Measurements from ENCODE around the gene NPAS2. TPM values are rescaled to one million over a fixed set of nuclear protein-coding genes. Genes with fewer than 3 reads are reported as not detected.

Gene NPAS2
- polyA plus RNA-seq, 1 experiment: 13.5 TPM

DNA sequence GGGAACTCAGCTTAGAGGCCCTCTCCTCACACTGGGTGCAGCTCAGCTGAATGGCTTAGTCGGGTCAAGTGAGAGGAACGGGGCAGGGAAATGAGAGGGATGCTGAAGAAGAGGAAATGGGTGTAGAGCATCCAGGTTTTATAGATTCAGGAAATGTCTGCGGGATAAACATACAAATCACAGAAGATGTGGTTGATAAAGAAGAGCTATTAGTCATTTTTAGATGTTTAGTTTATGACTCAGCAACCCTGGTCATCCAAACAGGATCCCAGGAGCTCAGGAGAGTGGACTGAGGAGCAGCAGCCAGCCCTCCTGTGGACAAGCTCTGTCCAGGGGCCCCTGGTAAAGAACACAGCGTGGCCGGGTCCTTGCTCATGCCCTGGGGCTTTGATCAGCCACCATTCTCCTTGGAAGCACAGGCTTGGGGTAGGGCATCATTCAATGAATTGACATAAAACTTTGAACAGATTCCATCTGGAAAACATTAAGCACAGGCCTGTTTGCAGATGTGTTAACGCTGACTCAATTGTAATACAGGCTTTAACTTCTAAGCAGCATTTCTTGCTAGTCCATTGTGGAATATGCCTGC, 83.0 kb downstream of the NPAS2 start:
- POLR2A ChIA-PET: interaction anchor here (0.6 to 1.4 kb wide), 9 partner anchors 8 to 1222 kb away, joined by 3 to 9 read pairs (median 4); no protein-coding TSS in a partner anchor
- DNase-seq (ENCODE audit: low read depth, low spot score): peak; percentile 78
- TF ChIP-seq, protein P1, sequence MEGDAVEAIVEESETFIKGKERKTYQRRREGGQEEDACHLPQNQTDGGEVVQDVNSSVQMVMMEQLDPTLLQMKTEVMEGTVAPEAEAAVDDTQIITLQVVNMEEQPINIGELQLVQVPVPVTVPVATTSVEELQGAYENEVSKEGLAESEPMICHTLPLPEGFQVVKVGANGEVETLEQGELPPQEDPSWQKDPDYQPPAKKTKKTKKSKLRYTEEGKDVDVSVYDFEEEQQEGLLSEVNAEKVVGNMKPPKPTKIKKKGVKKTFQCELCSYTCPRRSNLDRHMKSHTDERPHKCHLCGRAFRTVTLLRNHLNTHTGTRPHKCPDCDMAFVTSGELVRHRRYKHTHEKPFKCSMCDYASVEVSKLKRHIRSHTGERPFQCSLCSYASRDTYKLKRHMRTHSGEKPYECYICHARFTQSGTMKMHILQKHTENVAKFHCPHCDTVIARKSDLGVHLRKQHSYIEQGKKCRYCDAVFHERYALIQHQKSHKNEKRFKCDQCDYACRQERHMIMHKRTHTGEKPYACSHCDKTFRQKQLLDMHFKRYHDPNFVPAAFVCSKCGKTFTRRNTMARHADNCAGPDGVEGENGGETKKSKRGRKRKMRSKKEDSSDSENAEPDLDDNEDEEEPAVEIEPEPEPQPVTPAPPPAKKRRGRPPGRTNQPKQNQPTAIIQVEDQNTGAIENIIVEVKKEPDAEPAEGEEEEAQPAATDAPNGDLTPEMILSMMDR (IDR thresholded peaks at IDR 0.05; ENCODE audit: low read depth, low read length): peak; percentile 44; the same call in 1 of the 2 replicates
- CTCF ChIA-PET: interaction anchor here (0.6 to 2.1 kb wide), 3 partner anchors 62 to 173 kb away, joined by 3 to 7 read pairs (median 5); no protein-coding TSS in a partner anchor
- Histone ChIP-seq H3K4me3 (ENCODE audit: low read depth, low read length) (no peak overlapping the region), H3K27ac (ENCODE audit: low read depth, low read length) (peak overlapping the region; percentile 88), H3K9me3 (ENCODE audit: control insufficient read depth, insufficient read depth, low read length) (no peaks in the 10 kb centered on the region), H3K27me3 (ENCODE audit: control insufficient read depth, insufficient read depth, low read length) (no peaks in the 10 kb centered on the region)

DNA sequence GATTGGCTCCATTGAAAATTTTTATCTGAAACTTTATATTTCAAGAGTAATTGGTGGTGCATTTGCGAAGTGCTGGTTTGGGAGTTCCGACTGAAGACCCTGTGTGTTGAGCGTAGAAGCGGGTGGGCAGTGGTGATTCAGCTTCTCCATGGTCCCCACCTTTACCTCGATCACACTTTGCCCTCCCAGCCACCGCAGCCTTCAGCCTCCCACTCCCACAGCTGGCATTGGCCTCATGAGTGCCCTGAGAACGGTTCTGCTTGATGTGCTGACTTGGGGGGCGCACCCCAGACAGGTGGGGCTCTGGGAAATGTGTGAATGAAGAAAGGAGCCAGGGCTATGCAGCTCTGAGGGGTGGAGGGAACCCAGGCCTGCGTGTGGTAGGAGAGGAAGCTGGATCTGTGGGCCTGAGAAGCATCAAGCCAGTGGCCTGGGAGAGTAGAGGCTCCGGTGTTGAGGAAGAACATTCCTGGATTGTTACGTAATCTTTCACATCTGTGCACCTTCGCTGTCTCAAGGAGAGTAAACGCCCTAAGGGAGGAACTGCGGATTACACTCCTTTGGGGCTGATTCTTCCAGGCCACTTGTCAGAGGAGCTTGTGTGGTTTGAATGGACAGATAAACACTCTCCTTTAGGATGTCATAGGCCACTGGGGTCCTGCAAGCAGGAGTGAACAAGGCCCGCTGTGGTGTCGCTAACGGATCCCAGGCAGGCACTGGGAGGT, 83.8 kb downstream of the NPAS2 start:
- ChIA-PET POLR2A (interaction anchor here (1.2 to 1.4 kb wide), 4 partner anchors 12 to 146 kb away, joined by 3 to 7 read pairs (median 4); no protein-coding TSS in a partner anchor), CTCF (interaction anchor here (1.3 to 2.1 kb wide), 2 partner anchors 82 to 173 kb away, joined by 3 to 7 read pairs; no protein-coding TSS in a partner anchor)
- no peak overlapping the region for H3K4me3 ChIP-seq (ENCODE audit: low read depth, low read length)
- peak overlapping the region; percentile 88 for H3K27ac ChIP-seq (ENCODE audit: low read depth, low read length)
- no peak for DNase-seq (ENCODE audit: low read depth, low spot score)
- no peaks in the 10 kb centered on the region for H3K27me3 ChIP-seq (ENCODE audit: control insufficient read depth, insufficient read depth, low read length)
- TF ChIP-seq, protein P1 (IDR thresholded peaks at IDR 0.05; ENCODE audit: low read depth, low read length): no peak
- no peaks in the 10 kb centered on the region for H3K9me3 ChIP-seq (ENCODE audit: control insufficient read depth, insufficient read depth, low read length)

DNA sequence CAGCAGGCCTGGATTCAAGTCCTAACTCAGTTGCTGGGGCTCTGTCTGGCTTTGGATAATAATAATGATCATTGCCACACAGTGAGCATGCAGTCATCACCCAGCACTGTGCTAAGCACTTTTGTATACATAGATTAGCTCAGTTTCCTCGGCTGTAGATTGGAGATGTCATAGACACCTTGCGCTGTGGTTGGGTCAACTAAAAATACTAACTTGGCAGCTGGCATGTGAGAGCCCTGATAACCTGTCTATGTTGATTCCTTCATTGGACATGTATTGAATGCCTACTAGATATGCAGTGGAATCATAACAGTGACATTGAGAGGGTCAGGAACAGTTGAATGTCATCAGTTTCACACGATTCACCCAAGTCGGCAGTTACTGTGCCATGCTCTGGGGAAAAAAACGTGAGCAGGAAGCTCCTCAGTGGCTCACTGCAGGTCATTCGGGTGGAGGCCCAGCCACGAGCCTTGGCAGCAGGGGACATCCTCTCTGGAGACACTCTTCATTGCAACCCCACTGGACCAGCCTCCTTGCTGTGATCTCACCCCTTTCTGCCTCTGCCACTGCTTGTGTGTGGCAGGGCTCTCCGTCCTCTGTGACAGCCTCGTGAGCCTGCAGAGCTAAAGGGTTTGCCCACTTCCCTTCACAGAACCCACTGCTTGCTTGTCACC, 85.3 kb downstream of the NPAS2 start:
- no peak overlapping the region for H3K4me3 ChIP-seq (ENCODE audit: low read depth, low read length)
- no peaks in the 10 kb centered on the region for H3K9me3 ChIP-seq (ENCODE audit: control insufficient read depth, insufficient read depth, low read length)
- TF ChIP-seq, protein P1 (IDR thresholded peaks at IDR 0.05; ENCODE audit: low read depth, low read length): no peak
- H3K27ac ChIP-seq (ENCODE audit: low read depth, low read length): no peak overlapping the region
- H3K27me3 ChIP-seq (ENCODE audit: control insufficient read depth, insufficient read depth, low read length): no peaks in the 10 kb centered on the region
- CTCF ChIA-PET: interaction anchor here (1.5 kb wide), 1 partner anchor 175 kb away, joined by 4 read pairs; no protein-coding TSS in a partner anchor
- DNase-seq (ENCODE audit: low read depth, low spot score): no peak
- POLR2A ChIA-PET: interaction anchor here (0.6 kb wide), 1 partner anchor 26 kb away, joined by 6 read pairs; no protein-coding TSS in a partner anchor

DNA sequence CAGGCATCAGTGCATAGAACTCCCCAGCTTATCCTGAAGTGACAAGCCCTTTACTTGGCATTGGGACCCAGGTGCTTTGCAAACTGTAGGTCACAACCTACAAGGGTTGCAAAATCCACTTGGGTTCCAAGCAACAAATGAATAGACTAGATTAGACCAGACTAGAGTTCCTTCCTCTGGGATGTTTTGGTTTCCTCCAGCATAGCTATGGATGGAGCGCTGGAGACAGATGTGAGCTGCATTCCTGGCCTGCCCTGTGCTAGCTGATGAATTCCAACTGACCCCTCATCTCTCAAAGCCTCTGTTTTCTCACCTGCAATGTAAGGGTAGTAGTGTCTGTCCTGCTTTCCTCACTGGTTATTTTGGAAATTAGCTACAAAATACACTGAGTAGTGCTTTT, 86.2 kb downstream of the NPAS2 start:
- Histone ChIP-seq H3K9me3 (ENCODE audit: control insufficient read depth, insufficient read depth, low read length) (no peaks in the 10 kb centered on the region), H3K27ac (ENCODE audit: low read depth, low read length) (no peak overlapping the region), H3K4me3 (ENCODE audit: low read depth, low read length) (no peak overlapping the region), H3K27me3 (ENCODE audit: control insufficient read depth, insufficient read depth, low read length) (no peaks in the 10 kb centered on the region)
- no peak for DNase-seq (ENCODE audit: low read depth, low spot score)
- ChIA-PET POLR2A (interaction anchor here (0.6 kb wide), 1 partner anchor 25 kb away, joined by 6 read pairs; no protein-coding TSS in a partner anchor), CTCF (interaction anchor here (1.1 to 1.5 kb wide), 2 partner anchors 176 kb away, joined by 4 to 5 read pairs; no protein-coding TSS in a partner anchor)
- TF ChIP-seq, protein P1 (IDR thresholded peaks at IDR 0.05; ENCODE audit: low read depth, low read length): no peak

Measured in AG04450 (cell line).